Thyroid gland (tissue), 4 donors: ENCODE results near the gene ADAMTS2. TPM values are rescaled to one million over a fixed set of nuclear protein-coding genes. Genes with fewer than 3 reads are reported as not detected.

ENCODE experiments used
- DNase-seq, 2 donors: peaks; one replicate each; pipeline ENCODE4 v3.0.0-alpha.2; 2019
- H3K27ac ChIP-seq, 3 donors: fragments of 200-600 bp; sonication (generic); 1 replicate in 2 of 3; 2 replicates in 1 of 3; pipeline ENCODE4 v1.5.1; 2016 to 2019; ENCODE audit warnings: mild to moderate bottlenecking in 1 of 3, moderate library complexity in 1 of 3
- H3K27me3 ChIP-seq: fragments of 200-600 bp; sonication (generic); one replicate; pipeline ENCODE4 v1.5.1; 2019
- H3K36me3 ChIP-seq, 2 donors: fragments of 200-600 bp; sonication (generic); one replicate each; pipeline ENCODE4 v1.5.1; 2016 to 2019
- H3K4me1 ChIP-seq, 2 donors: fragments of 200-600 bp; sonication (generic); one replicate each; pipeline ENCODE4 v1.5.1; 2017 to 2019
- H3K4me3 ChIP-seq, 3 donors: fragments of 200-600 bp; sonication (generic); replicated peaks in 1 of 3; 1 replicate in 2 of 3; 2 replicates in 1 of 3; pipeline ENCODE4 v1.5.1; 2016; ENCODE audit warnings: mild to moderate bottlenecking in 1 of 3
- H3K9me3 ChIP-seq: fragments of 200-600 bp; sonication (generic); one replicate; pipeline ENCODE4 v1.5.1; 2017
- POLR2A ChIP-seq, 2 donors: fragments of 450-650 bp; IDR thresholded peaks; one replicate each; pipeline ENCODE4 v1.6.1; 2017; ENCODE audit warnings: antibody characterized with exemption in 2 of 2, mild to moderate bottlenecking in 2 of 2, moderate library complexity in 1 of 2
- WGBS, 2 donors: methylation state at CpG; one replicate each; pipeline ENCODE4 v1.1.5; 2017; 5-methylcytosine and 5-hydroxymethylcytosine counted together
- intact Hi-C: fragments of 100-400 bp; cut with DNase I; formaldehyde crosslinking; loops from one replicate; pipeline ENCODE4 v1.15.1; 2023
- total RNA-seq, 4 donors: library from RNA; depleted of rRNA; stranded (reverse); fragments of >200 nt; gene quantifications; one replicate each; pipeline ENCODE4 v1.2.3, GENCODE V29; 2016
- TF ChIP-seq, protein P1 (sequence below), 6 experiments: fragments of 200-600 bp in 3 of 6; fragments of 450-650 bp in 3 of 6; sonication (generic) in 3 of 6; IDR thresholded peaks; one replicate each; pipeline ENCODE4 v1.5.1; 2016 to 2019; ENCODE audit warnings: antibody characterized with exemption in 6 of 6, mild to moderate bottlenecking in 2 of 6, inconsistent platforms in 1 of 6, moderate library complexity in 1 of 6

Gene ADAMTS2
- total RNA-seq, 4 donors from 2014 or later: 3.5 to 16.2 (median 7.3) TPM

- no peak for DNase-seq
- 88 to 96% methylated on average over 12 of the region's 12 CpGs for WGBS, 2 donors
- H3K9me3 ChIP-seq: no peaks in the 10 kb centered on the region
- intact Hi-C loops: no loop called here
- H3K36me3 ChIP-seq: no peaks in the 10 kb centered on the region
- H3K4me1 ChIP-seq: peaks cover 11 to 39% of the 10 kb centered on the region in 2 donors
- TF ChIP-seq, protein P1, sequence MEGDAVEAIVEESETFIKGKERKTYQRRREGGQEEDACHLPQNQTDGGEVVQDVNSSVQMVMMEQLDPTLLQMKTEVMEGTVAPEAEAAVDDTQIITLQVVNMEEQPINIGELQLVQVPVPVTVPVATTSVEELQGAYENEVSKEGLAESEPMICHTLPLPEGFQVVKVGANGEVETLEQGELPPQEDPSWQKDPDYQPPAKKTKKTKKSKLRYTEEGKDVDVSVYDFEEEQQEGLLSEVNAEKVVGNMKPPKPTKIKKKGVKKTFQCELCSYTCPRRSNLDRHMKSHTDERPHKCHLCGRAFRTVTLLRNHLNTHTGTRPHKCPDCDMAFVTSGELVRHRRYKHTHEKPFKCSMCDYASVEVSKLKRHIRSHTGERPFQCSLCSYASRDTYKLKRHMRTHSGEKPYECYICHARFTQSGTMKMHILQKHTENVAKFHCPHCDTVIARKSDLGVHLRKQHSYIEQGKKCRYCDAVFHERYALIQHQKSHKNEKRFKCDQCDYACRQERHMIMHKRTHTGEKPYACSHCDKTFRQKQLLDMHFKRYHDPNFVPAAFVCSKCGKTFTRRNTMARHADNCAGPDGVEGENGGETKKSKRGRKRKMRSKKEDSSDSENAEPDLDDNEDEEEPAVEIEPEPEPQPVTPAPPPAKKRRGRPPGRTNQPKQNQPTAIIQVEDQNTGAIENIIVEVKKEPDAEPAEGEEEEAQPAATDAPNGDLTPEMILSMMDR (IDR thresholded peaks at IDR 0.05): no peak
- no peak for TF ChIP-seq POLR2A (IDR thresholded peaks at IDR 0.05)
- H3K27me3 ChIP-seq: no peaks in the 10 kb centered on the region
- no peak overlapping the region for H3K4me3 ChIP-seq
- no peak overlapping the region for H3K27ac ChIP-seq
Observed at GRCh38 chr5:179268966-179269693, 76.1 kb downstream of the ADAMTS2 start.

DNA sequence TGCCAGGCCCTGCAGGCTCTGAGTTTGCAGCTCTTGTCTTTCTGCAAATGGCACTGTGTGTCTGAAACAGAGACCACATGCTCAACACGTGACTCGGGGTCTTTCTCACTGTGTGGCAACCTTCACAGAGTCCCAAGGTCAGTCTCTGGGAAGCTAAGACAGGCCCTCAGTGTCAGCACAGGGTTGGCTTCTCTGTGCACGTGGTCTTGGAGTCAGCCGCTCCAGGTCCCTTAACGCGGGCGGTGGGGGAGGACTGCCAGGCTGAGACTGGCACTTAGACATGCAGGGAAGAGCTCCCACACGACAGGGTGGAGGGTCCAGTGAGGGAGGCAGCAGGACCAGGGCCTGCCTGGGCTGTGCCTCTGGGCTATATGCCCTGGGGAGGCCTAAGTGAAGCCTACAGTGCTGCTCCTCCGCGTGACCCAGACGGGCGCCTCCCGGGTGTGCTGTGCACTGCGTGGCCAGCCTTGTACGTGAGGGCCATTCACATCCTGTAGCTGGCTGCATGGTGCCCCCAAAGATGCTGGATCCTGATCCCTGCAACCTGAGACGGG is 76.8 kb downstream of the ADAMTS2 start:
- no peak for DNase-seq
- Histone ChIP-seq H3K4me1 (peaks cover 11 to 32% of the 10 kb centered on the region in 2 donors), H3K36me3 (no peaks in the 10 kb centered on the region), H3K4me3 (no peak overlapping the region), H3K27me3 (no peaks in the 10 kb centered on the region), H3K27ac (no peak overlapping the region), H3K9me3 (no peaks in the 10 kb centered on the region)
- 84 to 90% methylated on average over 4 to 10 of the region's 16 CpGs for WGBS, 2 donors
- TF ChIP-seq, protein P1 (IDR thresholded peaks at IDR 0.05): no peak
- intact Hi-C loops: no loop called here

- no peaks in the 10 kb centered on the region for H3K36me3 ChIP-seq
- H3K9me3 ChIP-seq: no peaks in the 10 kb centered on the region
- DNase-seq: no peak
- H3K27me3 ChIP-seq: no peaks in the 10 kb centered on the region
- H3K27ac ChIP-seq: no peak overlapping the region
- H3K4me1 ChIP-seq: peaks cover 11 to 27% of the 10 kb centered on the region in 2 donors
- intact Hi-C loops: no loop called here
- H3K4me3 ChIP-seq: no peak overlapping the region
- 83 to 91% methylated on average over 7 to 10 of the region's 10 CpGs for WGBS, 2 donors
- TF ChIP-seq, protein P1 (IDR thresholded peaks at IDR 0.05): no peak
- no peak for TF ChIP-seq POLR2A (IDR thresholded peaks at IDR 0.05)
Observed at GRCh38 chr5:179267671-179268083, 77.6 kb downstream of the ADAMTS2 start.

- DNase-seq: no peak
- no peaks in the 10 kb centered on the region for H3K36me3 ChIP-seq
- TF ChIP-seq, protein P1 (IDR thresholded peaks at IDR 0.05): no peak
- 84 to 89% methylated on average over 8 to 12 of the region's 17 CpGs for WGBS, 2 donors
- H3K4me1 ChIP-seq: peaks cover 11 to 23% of the 10 kb centered on the region in 2 donors
- no peak overlapping the region for H3K27ac ChIP-seq
- H3K4me3 ChIP-seq: no peak overlapping the region
- no peaks in the 10 kb centered on the region for H3K27me3 ChIP-seq
- no peaks in the 10 kb centered on the region for H3K9me3 ChIP-seq
- intact Hi-C loops: no loop called here
Observed at GRCh38 chr5:179267071-179267670, 78.1 kb downstream of the ADAMTS2 start.
